Panc1 (cell line): ENCODE results near the gene PEX19. TPM values are rescaled to one million over a fixed set of nuclear protein-coding genes. Genes with fewer than 3 reads are reported as not detected.

ENCODE experiments used
- ATAC-seq: fragments of 200-7000 bp; cut with Tn5 transposase; 2 replicates; pipeline ENCODE4 v1.9.1; 2020; ENCODE audit warnings: mild to moderate bottlenecking, moderate library complexity
- BruUV-seq: library from RNA; stranded (reverse); fragments of 400-500 nt; replicated peaks from 2 replicates; lab custom pipeline; 2021; lab: Mats Ljungman, UMichigan
- CTCF ChIA-PET: fragments of 300-600 bp; sonication (Branson Sonifier 250); formaldehyde crosslinking; loops from one replicate; lab custom pipeline; 2022; ENCODE audit warnings: antibody characterized with exemption; lab: Charles Lee
- POLR2A ChIA-PET: fragments of 300-600 bp; sonication (Branson Sonifier 250); formaldehyde crosslinking; loops from one replicate; lab custom pipeline; 2022; ENCODE audit warnings: antibody characterized with exemption; lab: Charles Lee
- DNase-seq: peaks from one replicate; pipeline ENCODE4 v3.0.0-alpha.2; 2010; ENCODE audit warnings: low read depth, low spot score
- H3K27ac ChIP-seq: 2 replicates; pipeline ENCODE4 v1.5.1; 2011; ENCODE audit warnings: mild to moderate bottlenecking, low read length, inconsistent platforms
- H3K27me3 ChIP-seq: fragments of 200-500 bp; sonication (Bioruptor generic); 2 replicates; pipeline ENCODE4 v1.6.0; 2014; ENCODE audit warnings: low read length, inconsistent platforms; ENCODE audit not compliant: control insufficient read depth, insufficient read depth
- H3K36me3 ChIP-seq: fragments of 200-500 bp; sonication (Bioruptor generic); 2 replicates; pipeline ENCODE4 v1.5.1; 2014; ENCODE audit warnings: inconsistent platforms, mild to moderate bottlenecking, low read length, moderate library complexity; ENCODE audit not compliant: control insufficient read depth, insufficient read depth
- H3K4me1 ChIP-seq: 2 replicates; pipeline ENCODE4 v1.5.1; 2011; ENCODE audit warnings: inconsistent platforms, mild to moderate bottlenecking, low read length, moderate library complexity; ENCODE audit not compliant: control insufficient read depth, insufficient read depth
- H3K4me3 ChIP-seq, 2 experiments: 2 replicates each; pipeline ENCODE4 v1.5.1; 2011 to 2012; ENCODE audit warnings: low read depth in 2 of 2, low read length in 2 of 2, mild to moderate bottlenecking in 2 of 2, inconsistent platforms in 1 of 2, moderate library complexity in 1 of 2
- H3K9me3 ChIP-seq: fragments of 200-500 bp; sonication (Bioruptor generic); 2 replicates; pipeline ENCODE4 v1.5.1; 2014; ENCODE audit warnings: low read depth, mild to moderate bottlenecking, inconsistent platforms, low read length, moderate library complexity; ENCODE audit not compliant: control insufficient read depth, insufficient read depth
- CTCF ChIP-seq: fragments of 450-650 bp; IDR thresholded peaks from 2 replicates; pipeline ENCODE4 v1.5.1; 2017; ENCODE audit warnings: mild to moderate bottlenecking
- POLR2AphosphoS5 ChIP-seq: IDR thresholded peaks from 2 replicates; pipeline ENCODE4 v1.6.1; 2012; ENCODE audit warnings: mild to moderate bottlenecking, low read depth, low read length, moderate library complexity
- REST ChIP-seq, 2 experiments: IDR thresholded peaks; 2 replicates each; pipeline ENCODE4 v1.6.1; 2011 to 2012; ENCODE audit warnings: low read depth in 2 of 2, control low read depth in 1 of 2, low read length in 1 of 2, mild to moderate bottlenecking in 1 of 2, moderate library complexity in 1 of 2; ENCODE audit not compliant: insufficient read depth in 1 of 2
- SIN3A ChIP-seq: IDR thresholded peaks from 2 replicates; pipeline ENCODE4 v1.6.1; 2012; ENCODE audit warnings: low read depth, mild to moderate bottlenecking, low read length, moderate library complexity, borderline replicate concordance; ENCODE audit not compliant: insufficient read depth
- TCF7L2 ChIP-seq: IDR thresholded peaks from 2 replicates; pipeline ENCODE4 v1.6.1; 2011; ENCODE audit warnings: mild to moderate bottlenecking, low read depth, low read length, inconsistent platforms
- in situ Hi-C: cut with HindIII; loops from 2 replicates; pipeline ENCODE4 v1.10.0; 2016; ENCODE audit warnings: low sequenced_read_pairs, low pct_unique_long_range_greater_than_20kb
- intact Hi-C: fragments of 100-400 bp; cut with micrococcal nuclease; formaldehyde crosslinking; loops from one replicate; pipeline ENCODE4 v1.10.0; 2022; ENCODE audit not compliant: unreplicated experiment
- total RNA-seq: library from RNA; stranded (reverse); gene quantifications from one replicate; pipeline ENCODE4 v1.2.1, GENCODE V29; 2021; ENCODE audit not compliant: unreplicated experiment

Gene PEX19
- total RNA-seq, 1 experiment from 2014 or later, result 55.1 TPM

- Histone ChIP-seq H3K36me3 (no peaks in the 10 kb centered on the region), H3K9me3 (no peaks in the 10 kb centered on the region), H3K27ac (no peak overlapping the region), H3K4me3 (no peak overlapping the region), H3K4me1 (peaks cover 6% of the 10 kb centered on the region), H3K27me3 (no peaks in the 10 kb centered on the region)
- DNase-seq, result no peak
- POLR2A ChIA-PET, result interaction anchor here (0.7 kb wide), 1 partner anchor 17 kb away, joined by 13 read pairs; the partner anchor contains the start of gene PEX19
- CTCF ChIA-PET, result no interaction called here
- in situ Hi-C loops (no loop called here), intact Hi-C loops (no loop called here)
- no TSS peak for BruUV-seq
- ATAC-seq, result no peak
- TF ChIP-seq TCF7L2 (no peak), POLR2AphosphoS5 (no peak), REST (IDR thresholded peaks at IDR 0.05; ENCODE audit: insufficient read depth in 1 of 2, low read depth in 2 of 2, low read length in 1 of 2) (no peak), CTCF (no peak), SIN3A (no peak)
These were observed 17.5 kb downstream of the PEX19 start for GRCh38 chr1:160267284-160267991.

- ChIA-PET POLR2A (no interaction called here), CTCF (no interaction called here)
- Histone ChIP-seq H3K9me3 (no peaks in the 10 kb centered on the region), H3K36me3 (no peaks in the 10 kb centered on the region; the same call in 1 of the 2 replicates), H3K4me3 (no peak overlapping the region), H3K27me3 (no peaks in the 10 kb centered on the region), H3K27ac (no peak overlapping the region), H3K4me1 (peaks cover 19% of the 10 kb centered on the region)
- BruUV-seq, result no TSS peak
- TF ChIP-seq TCF7L2, result no peak
- no peak for TF ChIP-seq REST (IDR thresholded peaks at IDR 0.05; ENCODE audit: insufficient read depth in 1 of 2, low read depth in 2 of 2, low read length in 1 of 2)
- TF ChIP-seq CTCF, result no peak
- TF ChIP-seq POLR2AphosphoS5, result no peak
- TF ChIP-seq SIN3A, result no peak
- in situ Hi-C loops (no loop called here), intact Hi-C loops (no loop called here)
- DNase-seq (no peak), ATAC-seq (no peak)
These were observed 20.1 kb downstream of the PEX19 start for GRCh38 chr1:160264795-160265307.
